Hair follicular keratinocyte (primary cell): ENCODE measurements around the gene KRTCAP2. TPM values are rescaled to one million over a fixed set of nuclear protein-coding genes. Genes with fewer than 3 reads are reported as not detected.

Source experiments
- total RNA-seq: library from RNA; depleted of rRNA; stranded (reverse); fragments of >200 nt; gene quantifications from 2 replicates; pipeline ENCODE4 v1.2.3, GENCODE V29; 2015

KRTCAP2 gene
- total RNA-seq, result 118 and 192 TPM in 2 replicates

GRCh38 chr1:155172732-155173477 is at the start of gene KRTCAP2:
TSS of gene KRTCAP2 (minus strand) at chr1:155173304. CDS start at chr1:155173224, 80 bp downstream.

GRCh38 chr1:155208541-155209311 is 35.6 kb upstream of the KRTCAP2 start, which contains the start of gene MTX1:
TSS of gene MTX1 (plus strand) at chr1:155208695. CDS start at chr1:155208805, 110 bp downstream.

GRCh38 chr1:155207806-155208540 is 34.9 kb upstream of the KRTCAP2 start, which contains the start of gene THBS3:
TSS of gene THBS3 (minus strand) at chr1:155207897. CDS start at chr1:155207876, 21 bp downstream.

GRCh38 chr1:155173478-155174323 is 597 bp upstream of the KRTCAP2 start, which contains the start of gene TRIM46:
TSS of gene TRIM46 (plus strand) at chr1:155173849. CDS start at chr1:155173967, 118 bp downstream.

GRCh38 chr1:155139895-155140629 is 33.0 kb downstream of the KRTCAP2 start, which contains the start of gene DPM3:
TSS of gene DPM3 (minus strand) at chr1:155140531. CDS start at chr1:155140240, 291 bp downstream.

GRCh38 chr1:155135415-155136028 is 37.6 kb downstream of the KRTCAP2 start, which contains the start of gene SLC50A1:
TSS of gene SLC50A1 (plus strand) at chr1:155135852. CDS start at chr1:155135912, 60 bp downstream.

GRCh38 chr1:155127105-155127966 is 45.8 kb downstream of the KRTCAP2 start, which contains the start of gene EFNA1:
TSS of gene EFNA1 (plus strand) at chr1:155127876. CDS start at chr1:155127978, 102 bp downstream.

Other genes with a start within 250 kb of the KRTCAP2 start
- gene PMVK, start 236.6 kb downstream of the KRTCAP2 start, total RNA-seq, result 11.7 and 13.8 TPM in 2 replicates
- gene PBXIP1, start 217.2 kb downstream of the KRTCAP2 start, total RNA-seq, result 15.5 and 30.2 TPM in 2 replicates
- gene PYGO2, start 211.5 kb downstream of the KRTCAP2 start, total RNA-seq, result 16.6 and 19.7 TPM in 2 replicates
- gene SHC1, start 202.6 kb downstream of the KRTCAP2 start, total RNA-seq, result 263 and 414 TPM in 2 replicates
- gene CKS1B, start 198.6 kb downstream of the KRTCAP2 start, total RNA-seq, result 140 and 300 TPM in 2 replicates
- gene FLAD1, start 190.0 kb downstream of the KRTCAP2 start, total RNA-seq, result 45.4 and 46.1 TPM in 2 replicates
- gene LENEP, start 179.7 kb downstream of the KRTCAP2 start, total RNA-seq, result not detected in 2 replicates
- gene ZBTB7B, start 170.5 kb downstream of the KRTCAP2 start, total RNA-seq, result 32.5 and 43.8 TPM in 2 replicates
- not detected in 2 replicates for gene DCST2, start 139.5 kb downstream of the KRTCAP2 start, total RNA-seq
- not detected in 2 replicates for gene DCST1, start 139.5 kb downstream of the KRTCAP2 start, total RNA-seq
- 207 and 264 TPM in 2 replicates for gene ADAM15, start 122.0 kb downstream of the KRTCAP2 start, total RNA-seq
- gene EFNA4, start 109.6 kb downstream of the KRTCAP2 start, total RNA-seq, result 10.7 and 14.4 TPM in 2 replicates
- gene EFNA3, start 94.5 kb downstream of the KRTCAP2 start, total RNA-seq, result 2.9 and 3.2 TPM in 2 replicates
- gene EFNA1, start 45.4 kb downstream of the KRTCAP2 start, total RNA-seq, result 22.1 and 25.9 TPM in 2 replicates
- gene SLC50A1, start 37.5 kb downstream of the KRTCAP2 start, total RNA-seq, result 57.0 and 57.2 TPM in 2 replicates
- 35.5 and 59.5 TPM in 2 replicates for gene DPM3, start 32.8 kb downstream of the KRTCAP2 start, total RNA-seq
- 3.0 and 3.2 TPM in 2 replicates for gene TRIM46, start 545 bp upstream of the KRTCAP2 start, total RNA-seq
- gene THBS3, start 34.6 kb upstream of the KRTCAP2 start, total RNA-seq, result 5.4 and 15.6 TPM in 2 replicates
- 97.6 and 103 TPM in 2 replicates for gene MTX1, start 35.4 kb upstream of the KRTCAP2 start, total RNA-seq
- gene ENTREP3, start 82.2 kb upstream of the KRTCAP2 start, total RNA-seq, result 17.5 and 18.4 TPM in 2 replicates
- gene SCAMP3, start 89.1 kb upstream of the KRTCAP2 start, total RNA-seq, result 72.9 and 75.6 TPM in 2 replicates
- 14.2 and 16.9 TPM in 2 replicates for gene CLK2, start 100.2 kb upstream of the KRTCAP2 start, total RNA-seq
- 0.38 and 0.55 TPM in 2 replicates for gene HCN3, start 104.2 kb upstream of the KRTCAP2 start, total RNA-seq
- gene PKLR, start 128.1 kb upstream of the KRTCAP2 start, total RNA-seq, result 0.72 and 1.9 TPM in 2 replicates
- gene FDPS, start 135.6 kb upstream of the KRTCAP2 start, total RNA-seq, result 696 and 705 TPM in 2 replicates
- 35.8 and 47.1 TPM in 2 replicates for gene RUSC1, start 147.6 kb upstream of the KRTCAP2 start, total RNA-seq